IPS DF 6.9 (cell line): ENCODE data around the gene KRABD2.
"Not testable (repeated sequence)": the region's sequence is repeated elsewhere in the genome, so short reads cannot be mapped to it uniquely, and the experiment has no call there.

Source experiments
- DNase-seq: peaks from one replicate; pipeline ENCODE4 v3.0.0-alpha.2; 2013; ENCODE audit warnings: low read depth, low spot score
- H3K27ac ChIP-seq: one replicate; pipeline ENCODE4 v1.5.1; 2013; ENCODE audit warnings: low read length, control low read depth
- H3K27me3 ChIP-seq: 2 replicates; pipeline ENCODE4 v1.6.1; 2013; ENCODE audit warnings: mild to moderate bottlenecking, low read length; ENCODE audit not compliant: control insufficient read depth, insufficient read depth
- H3K36me3 ChIP-seq: 2 replicates; pipeline ENCODE4 v1.6.1; 2013; ENCODE audit warnings: low read length; ENCODE audit not compliant: control insufficient read depth, insufficient read depth
- H3K4me1 ChIP-seq: 2 replicates; pipeline ENCODE4 v1.6.1; 2013; ENCODE audit warnings: low read length; ENCODE audit not compliant: control insufficient read depth, insufficient read depth
- H3K4me3 ChIP-seq: 2 replicates; pipeline ENCODE4 v1.5.1; 2013; ENCODE audit warnings: mild to moderate bottlenecking, low read length
- H3K9me3 ChIP-seq: 2 replicates; pipeline ENCODE4 v1.6.1; 2013; ENCODE audit warnings: low read length, inconsistent platforms; ENCODE audit not compliant: control insufficient read depth, insufficient read depth
- WGBS: extraction: QIAGEN DNeasy Blood & Tissue Kit; methylation state at CpG from one replicate; pipeline ENCODE4 v1.1.7; 2013; ENCODE audit warnings: mixed read lengths, missing lambda C conversion rate; ENCODE audit not compliant: insufficient read length, insufficient coverage; 5-methylcytosine and 5-hydroxymethylcytosine counted together

Gene KRABD2

DNA sequence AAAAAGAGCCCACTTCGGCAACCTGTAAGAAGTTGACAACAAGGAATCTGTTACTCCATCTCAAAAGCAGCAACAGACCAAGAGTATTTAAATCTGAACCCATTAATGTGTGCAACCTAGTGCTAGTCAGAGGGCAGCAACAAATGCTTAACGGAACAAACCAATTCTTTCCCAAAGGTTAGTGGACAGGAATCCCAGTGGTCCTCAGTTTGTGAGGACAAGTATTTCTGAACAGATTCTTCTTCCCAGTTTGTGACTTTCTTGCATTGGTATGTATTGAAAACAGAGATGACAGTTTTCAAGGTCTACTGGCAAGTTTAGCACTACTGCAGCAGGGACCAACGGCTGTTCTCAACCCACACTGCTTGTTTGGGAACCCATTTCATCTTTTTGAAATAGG, 3.5 kb upstream of the KRABD2 start:
- Histone ChIP-seq H3K4me1 (peaks cover 1% of the 10 kb centered on the region; the same call in 1 of the 2 replicates), H3K27ac (no peak overlapping the region)

DNA sequence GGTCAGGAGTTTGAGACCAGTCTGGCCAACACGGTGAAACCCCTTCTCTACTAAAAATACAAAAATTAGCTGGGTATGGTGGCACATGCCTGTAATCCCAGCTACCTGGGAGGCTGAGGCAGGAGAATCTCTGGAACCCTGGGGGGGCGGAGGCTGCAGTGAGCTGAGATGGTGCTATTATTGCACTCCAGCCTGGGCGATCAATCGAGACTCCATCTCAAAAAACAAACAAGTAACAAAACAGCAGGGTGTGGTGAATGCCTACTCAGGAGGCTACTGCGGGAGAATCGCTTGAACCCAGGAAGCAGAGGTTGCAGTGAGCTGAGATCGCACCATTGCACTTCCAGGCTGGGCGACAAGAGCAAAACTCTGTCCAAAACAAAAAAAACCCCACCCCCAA, 1.6 kb upstream of the KRABD2 start:
- H3K9me3 ChIP-seq, H3K4me1 ChIP-seq, H3K27ac ChIP-seq, DNase-seq, H3K27me3 ChIP-seq, H3K4me3 ChIP-seq: not testable (repeated sequence)
- H3K36me3 ChIP-seq: peaks cover 26% of the 10 kb centered on the region; the same call in 1 of the 2 replicates
- no CpG with 5 or more reads among the region's 8 CpGs for WGBS

More for the DNA sequence above, 3.5 kb upstream of the KRABD2 start:
- Histone ChIP-seq H3K36me3 (peaks cover 26% of the 10 kb centered on the region; the same call in 1 of the 2 replicates), H3K9me3 (no peaks in the 10 kb centered on the region), H3K27me3 (no peaks in the 10 kb centered on the region), H3K4me3 (no peak overlapping the region)
- DNase-seq: no peak
- no CpG with 5 or more reads among the region's 3 CpGs for WGBS

GRCh38 chr17:8377422-8377821, 918 bp upstream of the KRABD2 start:
- H3K4me3 ChIP-seq: no peak overlapping the region
- no peak for DNase-seq
- WGBS: no CpG with 5 or more reads among the region's 4 CpGs
- H3K9me3 ChIP-seq: no peaks in the 10 kb centered on the region
- no peak overlapping the region for H3K27ac ChIP-seq
- peaks cover 1% of the 10 kb centered on the region; the same call in 1 of the 2 replicates for H3K4me1 ChIP-seq
- peaks cover 26% of the 10 kb centered on the region; the same call in 1 of the 2 replicates for H3K36me3 ChIP-seq
- H3K27me3 ChIP-seq: no peaks in the 10 kb centered on the region

- H3K4me1 ChIP-seq: peaks cover 1% of the 10 kb centered on the region; the same call in 1 of the 2 replicates
- peak overlapping the region; percentile 56; the same call in 1 of the 2 replicates for H3K4me3 ChIP-seq
- peaks cover 14% of the 10 kb centered on the region; the same call in 1 of the 2 replicates for H3K36me3 ChIP-seq
- whole genome bisulfite sequencing: no CpG with 5 or more reads among the region's 18 CpGs
- H3K27ac ChIP-seq: no peak overlapping the region
- DNase-seq: no peak
- no peaks in the 10 kb centered on the region for H3K27me3 ChIP-seq
- no peaks in the 10 kb centered on the region for H3K9me3 ChIP-seq
Observed at GRCh38 chr17:8375738-8376259, 705 bp downstream of the KRABD2 start.

DNA sequence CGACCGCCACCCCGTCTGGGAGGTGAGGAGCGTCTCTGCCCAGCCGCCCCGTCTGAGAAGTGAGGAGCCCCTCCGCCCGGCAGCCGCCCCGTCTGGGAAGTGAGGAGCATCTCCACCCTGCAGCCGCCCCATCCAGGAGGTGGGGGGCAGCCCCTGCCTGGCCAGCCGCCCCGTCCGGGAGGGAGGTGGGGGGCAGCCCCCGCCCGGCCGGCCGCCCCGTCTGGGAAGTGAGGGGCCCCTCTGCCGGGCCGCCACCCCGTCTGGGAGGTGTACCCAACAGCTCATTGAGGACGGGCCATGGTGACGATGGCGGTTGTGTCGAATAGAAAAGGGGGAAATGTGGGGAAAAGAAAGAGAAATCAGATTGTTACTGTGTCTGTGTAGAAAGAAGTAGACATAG, 2.6 kb downstream of the KRABD2 start:
- H3K4me3 ChIP-seq: not testable (repeated sequence)

GRCh38 chr17:8372422-8372821, 4.1 kb downstream of the KRABD2 start:
- no CpG with 5 or more reads among the region's 7 CpGs for WGBS
- H3K27me3 ChIP-seq: no peaks in the 10 kb centered on the region
- H3K9me3 ChIP-seq: no peaks in the 10 kb centered on the region
- H3K27ac ChIP-seq: no peak overlapping the region
- DNase-seq: no peak
- H3K4me1 ChIP-seq: peaks cover 1% of the 10 kb centered on the region; the same call in 1 of the 2 replicates
- peaks cover 8% of the 10 kb centered on the region; the same call in 1 of the 2 replicates for H3K36me3 ChIP-seq
- H3K4me3 ChIP-seq: no peak overlapping the region

More for the DNA sequence above, 2.6 kb downstream of the KRABD2 start:
- H3K27ac ChIP-seq, H3K27me3 ChIP-seq, DNase-seq, H3K4me1 ChIP-seq, H3K9me3 ChIP-seq: not testable (repeated sequence)
- peaks cover 12% of the 10 kb centered on the region; the same call in 1 of the 2 replicates for H3K36me3 ChIP-seq
- no CpG with 5 or more reads among the region's 26 CpGs for WGBS

- Histone ChIP-seq H3K4me3 (no peak overlapping the region), H3K27me3 (no peaks in the 10 kb centered on the region), H3K9me3 (no peaks in the 10 kb centered on the region), H3K36me3 (peaks cover 8% of the 10 kb centered on the region; the same call in 1 of the 2 replicates), H3K4me1 (peaks cover 1% of the 10 kb centered on the region; the same call in 1 of the 2 replicates), H3K27ac (no peak overlapping the region)
- WGBS: no CpG with 5 or more reads among the region's 4 CpGs
- DNase-seq: no peak
Observed at GRCh38 chr17:8371786-8372185, 4.7 kb downstream of the KRABD2 start.

GRCh38 chr17:8369944-8370343, 6.6 kb downstream of the KRABD2 start:
- H3K4me1 ChIP-seq: no peaks in the 10 kb centered on the region
- no CpG with 5 or more reads among the region's 8 CpGs for WGBS
- H3K27ac ChIP-seq: no peak overlapping the region
- no peaks in the 10 kb centered on the region for H3K27me3 ChIP-seq
- no peaks in the 10 kb centered on the region for H3K9me3 ChIP-seq
- no peak for DNase-seq
- H3K4me3 ChIP-seq: no peak overlapping the region
- peaks cover 11% of the 10 kb centered on the region; the same call in 1 of the 2 replicates for H3K36me3 ChIP-seq

GRCh38 chr17:8368193-8368592, 8.3 kb downstream of the KRABD2 start:
- Histone ChIP-seq H3K27me3 (no peaks in the 10 kb centered on the region), H3K4me3 (no peak overlapping the region), H3K36me3 (peaks cover 11% of the 10 kb centered on the region; the same call in 1 of the 2 replicates), H3K9me3 (no peaks in the 10 kb centered on the region), H3K4me1 (no peaks in the 10 kb centered on the region), H3K27ac (no peak overlapping the region)
- WGBS: no CpG with 5 or more reads among the region's 3 CpGs
- DNase-seq: no peak

DNA sequence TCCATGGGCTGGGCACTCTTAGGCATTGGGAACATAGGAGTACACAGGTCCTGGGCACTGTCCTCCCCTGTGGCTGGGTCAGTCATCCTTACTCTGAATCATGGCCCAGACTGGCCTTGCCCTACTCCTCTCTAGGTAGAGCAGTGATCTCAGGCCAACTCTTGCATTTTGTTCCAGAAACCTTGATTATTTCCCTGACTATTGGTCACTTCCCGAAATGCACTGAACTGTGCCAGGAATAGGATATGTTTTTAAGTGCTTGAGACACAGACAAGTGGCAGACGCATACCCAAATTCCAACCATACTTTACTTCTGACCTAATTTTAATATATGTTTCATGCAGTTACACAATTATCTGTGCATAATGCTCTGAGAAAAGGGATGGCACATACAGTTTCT, 10.3 kb downstream of the KRABD2 start:
- no peaks in the 10 kb centered on the region for H3K9me3 ChIP-seq
- no peaks in the 10 kb centered on the region for H3K4me1 ChIP-seq
- no peak overlapping the region for H3K27ac ChIP-seq
- no peaks in the 10 kb centered on the region for H3K27me3 ChIP-seq
- peaks cover 11% of the 10 kb centered on the region; the same call in 1 of the 2 replicates for H3K36me3 ChIP-seq
- no peak for DNase-seq
- no CpG with 5 or more reads among the region's 2 CpGs for WGBS
- H3K4me3 ChIP-seq: no peak overlapping the region

DNA sequence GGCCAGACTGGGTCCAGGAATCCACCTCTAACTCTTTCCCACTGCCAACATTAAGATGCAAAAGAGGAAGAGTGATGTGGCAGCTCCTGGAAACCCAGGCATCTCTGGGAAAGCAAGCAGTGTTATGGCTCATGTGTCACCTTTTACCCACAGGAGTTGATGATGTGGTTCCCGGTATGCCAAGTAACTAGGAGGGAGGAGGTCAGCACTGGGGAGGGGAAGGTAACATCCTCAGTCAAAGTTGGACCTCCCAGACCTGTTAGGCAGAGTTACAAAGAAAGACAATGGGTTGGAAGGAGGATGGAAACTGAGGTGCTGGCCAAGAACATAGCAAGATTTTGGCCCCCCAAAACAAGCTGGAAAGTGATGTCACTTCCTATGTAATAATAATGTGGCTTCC, 11.4 kb downstream of the KRABD2 start:
- H3K36me3 ChIP-seq: peaks cover 11% of the 10 kb centered on the region; the same call in 1 of the 2 replicates
- no peak for DNase-seq
- no peak overlapping the region for H3K27ac ChIP-seq
- no CpG with 5 or more reads among the region's 1 CpG for WGBS
- H3K4me3 ChIP-seq: no peak overlapping the region
- no peaks in the 10 kb centered on the region for H3K9me3 ChIP-seq
- no peaks in the 10 kb centered on the region for H3K27me3 ChIP-seq
- no peaks in the 10 kb centered on the region for H3K4me1 ChIP-seq
